ENCODE results near the gene GPR78.

The GPR78 gene

GRCh38 chr4:8591626-8592365 is 11.6 kb downstream of the GPR78 start:
- CTCF ChIA-PET = interaction anchor here (1.0 to 1.7 kb wide), 2 partner anchors 45 to 123 kb away, joined by 4 to 7 read pairs; no protein-coding TSS in a partner anchor
- no peak for DNase-seq (ENCODE audit: extremely low spot score)
- POLR2A ChIA-PET = interaction anchor here (1.2 kb wide), 1 partner anchor 8 kb away, joined by 5 read pairs; no protein-coding TSS in a partner anchor
- no peak for TF ChIP-seq SP1 (IDR thresholded peaks at IDR 0.05)
- no peak for TF ChIP-seq L3MBTL2 (conservative IDR thresholded peaks at IDR 0.05)
- no peak for TF ChIP-seq NFRKB (IDR thresholded peaks at IDR 0.05)
- no peak for TF ChIP-seq FOXK2 (IDR thresholded peaks at IDR 0.05)
- no peak for TF ChIP-seq ARNT (IDR thresholded peaks at IDR 0.05)
- TF ChIP-seq FOXA1 (IDR thresholded peaks at IDR 0.05) = no peak
- no peak for TF ChIP-seq BHLHE40 (IDR thresholded peaks at IDR 0.05; ENCODE audit: borderline replicate concordance)
- no peak for TF ChIP-seq ZNF384 (IDR thresholded peaks at IDR 0.05)
- TF ChIP-seq CTBP1 (IDR thresholded peaks at IDR 0.05; ENCODE audit: borderline replicate concordance) = no peak
- TF ChIP-seq SUZ12 (IDR thresholded peaks at IDR 0.05) = no peak
- TF ChIP-seq TARDBP (IDR thresholded peaks at IDR 0.05) = no peak
- no peak for TF ChIP-seq PKNOX1 (IDR thresholded peaks at IDR 0.05)
- no peak for TF ChIP-seq FOXM1 (IDR thresholded peaks at IDR 0.05; ENCODE audit: borderline replicate concordance)

GRCh38 chr4:8592366-8593263 is 12.4 kb downstream of the GPR78 start, which contains the start of gene CPZ:
TSS of gene CPZ (plus strand) at chr4:8592765. CDS start at chr4:8592834, 69 bp downstream.
- DNase-seq (ENCODE audit: extremely low spot score) = no peak
- TF ChIP-seq PKNOX1 (IDR thresholded peaks at IDR 0.05) (no peak), ZNF384 (IDR thresholded peaks at IDR 0.05) (no peak)
- ChIA-PET CTCF (interaction anchor here (1.0 to 1.7 kb wide), 2 partner anchors 46 to 124 kb away, joined by 4 to 7 read pairs; no protein-coding TSS in a partner anchor), POLR2A (interaction anchor here (1.2 kb wide), 1 partner anchor 9 kb away, joined by 5 read pairs; no protein-coding TSS in a partner anchor)

GRCh38 chr4:8593264-8594096 is 13.3 kb downstream of the GPR78 start:
- no peak for TF ChIP-seq PKNOX1 (IDR thresholded peaks at IDR 0.05)
- no peak for TF ChIP-seq ARNT (IDR thresholded peaks at IDR 0.05)
- TF ChIP-seq LEF1 (IDR thresholded peaks at IDR 0.05; ENCODE audit: borderline replicate concordance) = no peak
- TF ChIP-seq ELF4 (IDR thresholded peaks at IDR 0.05) = no peak
- TF ChIP-seq FOXK2 (IDR thresholded peaks at IDR 0.05) = no peak
- TF ChIP-seq BHLHE40 (IDR thresholded peaks at IDR 0.05; ENCODE audit: borderline replicate concordance) = no peak
- no peak for TF ChIP-seq CTBP1 (IDR thresholded peaks at IDR 0.05; ENCODE audit: borderline replicate concordance)
- TF ChIP-seq HDGF (IDR thresholded peaks at IDR 0.05; ENCODE audit: borderline replicate concordance) = no peak
- TF ChIP-seq L3MBTL2 (conservative IDR thresholded peaks at IDR 0.05) = no peak
- TF ChIP-seq SUZ12 (IDR thresholded peaks at IDR 0.05) = no peak
- TF ChIP-seq TARDBP (IDR thresholded peaks at IDR 0.05) = no peak
- TF ChIP-seq FOXA1 (IDR thresholded peaks at IDR 0.05) = no peak
- TF ChIP-seq ZNF384 (IDR thresholded peaks at IDR 0.05) = no peak
- CTCF ChIA-PET = interaction anchor here (0.6 kb wide), 1 partner anchor 35 kb away, joined by 3 read pairs; no protein-coding TSS in a partner anchor
- no peak for DNase-seq (ENCODE audit: extremely low spot score)
- POLR2A ChIA-PET = no interaction called here

GRCh38 chr4:8594097-8595038 is 14.2 kb downstream of the GPR78 start:
- peak; percentile 90 for TF ChIP-seq PKNOX1 (IDR thresholded peaks at IDR 0.05)
- no peak for TF ChIP-seq ARNT (IDR thresholded peaks at IDR 0.05)
- CTCF ChIA-PET = interaction anchor here (0.6 to 0.7 kb wide), 2 partner anchors 36 to 998 kb away, joined by 3 read pairs; no protein-coding TSS in a partner anchor
- peak; percentile 79 for DNase-seq (ENCODE audit: extremely low spot score)
- POLR2A ChIA-PET = no interaction called here
